CD14-positive monocyte (primary cell): ENCODE measurements around the gene KCNC1. TPM values are rescaled to one million over a fixed set of nuclear protein-coding genes. Genes with fewer than 3 reads are reported as not detected.

ENCODE experiments used
- DNase-seq, 3 donors: peaks; one replicate each; pipeline ENCODE4 v3.0.0-alpha.2; 2011 to 2022
- H2AFZ ChIP-seq: 2 replicates; pipeline ENCODE4 v1.6.0; 2012; ENCODE audit warnings: mild to moderate bottlenecking, low read depth, low read length, inconsistent platforms; ENCODE audit not compliant: insufficient read depth, poor library complexity, severe bottlenecking
- H3K27ac ChIP-seq, 2 donors: 1 replicate in 1 of 2; 2 replicates in 1 of 2; pipeline ENCODE4 v1.5.1; 2012 to 2013; ENCODE audit warnings: low read length in 2 of 2, control low read depth in 1 of 2, inconsistent platforms in 1 of 2, low read depth in 1 of 2, mild to moderate bottlenecking in 1 of 2
- H3K27me3 ChIP-seq, 2 donors: one replicate each; pipeline versions ENCODE4 v1.6.0 to v1.6.1; 2011 to 2013; ENCODE audit warnings: low read length in 2 of 2; ENCODE audit not compliant: control insufficient read depth in 2 of 2, insufficient read depth in 2 of 2
- H3K36me3 ChIP-seq, 2 donors: replicated peaks in 1 of 2; 1 replicate in 1 of 2; 2 replicates in 1 of 2; pipeline versions ENCODE4 v1.5.1 to v1.6.1; 2012 to 2013; ENCODE audit warnings: low read length in 2 of 2, control low read depth in 1 of 2, inconsistent platforms in 1 of 2, mild to moderate bottlenecking in 1 of 2; ENCODE audit not compliant: insufficient read depth in 2 of 2, control insufficient read depth in 1 of 2
- H3K4me1 ChIP-seq, 2 donors: 1 replicate in 1 of 2; 2 replicates in 1 of 2; pipeline versions ENCODE4 v1.5.1 to v1.6.1; 2012 to 2013; ENCODE audit warnings: low read length in 2 of 2, control low read depth in 1 of 2, inconsistent platforms in 1 of 2, mild to moderate bottlenecking in 1 of 2, moderate library complexity in 1 of 2; ENCODE audit not compliant: insufficient read depth in 2 of 2, control insufficient read depth in 1 of 2
- H3K4me2 ChIP-seq: replicated peaks from 2 replicates; pipeline ENCODE3; 2012; ENCODE audit warnings: low read length, moderate library complexity, mild to moderate bottlenecking; ENCODE audit not compliant: poor library complexity, severe bottlenecking; ENCODE audit errors: extremely low read depth
- H3K4me3 ChIP-seq, 3 experiments: fragments of 200-600 bp in 1 of 3; sonication (generic) in 1 of 3; replicated peaks in 1 of 3; 1 replicate in 2 of 3; 2 replicates in 1 of 3; pipeline ENCODE4 v1.5.1; 2011 to 2013; ENCODE audit warnings: low read length in 3 of 3, mild to moderate bottlenecking in 3 of 3, control low read depth in 2 of 3, low read depth in 2 of 3, inconsistent platforms in 1 of 3, moderate library complexity in 1 of 3
- H3K79me2 ChIP-seq: 2 replicates; pipeline ENCODE4 v1.6.0; 2012; ENCODE audit warnings: mild to moderate bottlenecking, control low read depth, inconsistent platforms, low read length, moderate library complexity; ENCODE audit not compliant: insufficient read depth
- H3K9ac ChIP-seq: 2 replicates; pipeline ENCODE4 v1.6.0; 2017; ENCODE audit warnings: low read length, mild to moderate bottlenecking; ENCODE audit not compliant: insufficient read depth, poor library complexity, severe bottlenecking
- H3K9me3 ChIP-seq, 2 donors: replicated peaks in 1 of 2; 1 replicate in 1 of 2; 2 replicates in 1 of 2; pipeline versions ENCODE4 v1.5.1 to v1.6.1; 2012 to 2013; ENCODE audit warnings: low read length in 2 of 2, control low read depth in 1 of 2; ENCODE audit not compliant: control insufficient read depth in 1 of 2, insufficient read depth in 1 of 2
- H4K20me1 ChIP-seq: 2 replicates; pipeline ENCODE4 v1.6.0; 2012; ENCODE audit warnings: mild to moderate bottlenecking, low read length, control low read depth, moderate library complexity; ENCODE audit not compliant: insufficient read depth
- H3K27ac Mint-ChIP-seq, 7 donors: one replicate each; pipeline ENCODE4 v1.8.0; 2020; ENCODE audit warnings: mild to moderate bottlenecking in 7 of 7, mixed read lengths in 7 of 7, moderate library complexity in 6 of 7, inconsistent platforms in 2 of 7
- H3K27me3 Mint-ChIP-seq, 3 donors: one replicate each; pipeline ENCODE4 v1.8.0; 2021 to 2022; ENCODE audit warnings: low read depth in 3 of 3, mild to moderate bottlenecking in 3 of 3, mixed read lengths in 3 of 3, moderate library complexity in 3 of 3, inconsistent platforms in 1 of 3
- H3K36me3 Mint-ChIP-seq, 2 donors: one replicate each; pipeline ENCODE4 v1.8.0; 2020; ENCODE audit warnings: mixed read lengths in 2 of 2, inconsistent platforms in 1 of 2, mild to moderate bottlenecking in 1 of 2
- H3K4me1 Mint-ChIP-seq: one replicate; pipeline ENCODE4 v1.8.0; 2020; ENCODE audit warnings: mild to moderate bottlenecking, mixed read lengths
- H3K4me3 Mint-ChIP-seq, 2 donors: one replicate each; pipeline ENCODE4 v1.8.0; 2020; ENCODE audit warnings: mild to moderate bottlenecking in 2 of 2, mixed read lengths in 2 of 2, moderate library complexity in 1 of 2
- H3K9me3 Mint-ChIP-seq, 7 donors: one replicate each; pipeline ENCODE4 v1.8.0; 2020 to 2022; ENCODE audit warnings: mixed read lengths in 7 of 7, mild to moderate bottlenecking in 6 of 7, moderate library complexity in 6 of 7, inconsistent platforms in 2 of 7
- WGBS: methylation state at CpG from one replicate; pipeline ENCODE4 v1.1.5; 2013; ENCODE audit warnings: missing lambda C conversion rate; ENCODE audit not compliant: insufficient coverage; 5-methylcytosine and 5-hydroxymethylcytosine counted together
- intact Hi-C, 2 donors: fragments of 100-400 bp; cut with micrococcal nuclease; formaldehyde crosslinking; loops; one replicate each; pipeline versions ENCODE4 v1.15.0 to v1.15.1; 2023
- polyA plus RNA-seq, 3 donors: library from polyadenylated mRNA; depleted of rRNA in 1 of 3; unstranded in 2 of 3; stranded (reverse) in 1 of 3; fragments of 300-500 nt in 2 of 3; fragments of >200 nt in 1 of 3; fragmentation: Illumina TruSeq in 2 of 3; gene quantifications; 1 replicate in 2 of 3; 2 replicates in 1 of 3; pipeline ENCODE4 v1.2.3, GENCODE V29; 2012 to 2021
- TF ChIP-seq, protein P1 (sequence below): fragments of 200-600 bp; IDR thresholded peaks from one replicate; pipeline ENCODE4 v1.8.0; 2022; ENCODE audit warnings: antibody characterized with exemption, mild to moderate bottlenecking

Gene KCNC1
- polyA plus RNA-seq, 3 donors: not detected

DNA sequence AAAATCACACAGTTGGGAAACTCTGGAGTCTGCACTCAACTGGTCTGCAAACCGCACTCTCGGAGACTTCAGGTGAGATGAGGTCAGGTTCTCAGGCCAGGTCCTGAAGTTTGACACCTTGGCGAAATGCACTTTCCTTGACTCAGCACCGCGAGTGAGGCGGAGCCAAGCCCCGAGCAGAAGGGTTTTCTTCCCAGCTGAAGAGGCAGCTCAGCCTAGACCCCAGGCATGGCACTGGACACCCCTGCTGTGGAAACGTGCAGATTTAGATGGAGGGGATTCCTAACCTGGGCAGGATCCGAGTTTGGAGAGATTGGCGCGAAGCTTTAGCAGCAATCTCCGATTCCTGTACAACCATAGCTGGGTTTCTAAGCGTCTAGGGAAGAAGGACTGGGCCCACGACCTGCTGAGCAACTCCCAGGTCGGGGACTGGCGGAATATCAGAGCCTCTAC is 16.0 kb upstream of the KCNC1 start:
- peaks cover 0 to 15% of the 10 kb centered on the region in 2 donors for H3K9me3 ChIP-seq
- intact Hi-C loops: no loop called here
- 13% methylated on average over 16 of the region's 16 CpGs for WGBS
- no peaks in the 10 kb centered on the region for H3K36me3 ChIP-seq
- H3K4me3 ChIP-seq: no peak overlapping the region
- H3K27me3 ChIP-seq: peaks cover 54 to 70% of the 10 kb centered on the region in 2 donors
- H3K9me3 Mint-ChIP-seq: peaks cover 0 to 5% (median 0%) of the 10 kb centered on the region in 7 donors
- peak overlapping the region in 1 of 2 donors; percentile 66 for H3K4me3 Mint-ChIP-seq
- no peak for DNase-seq
- H3K9ac ChIP-seq: no peak overlapping the region
- no peak overlapping the region for H2AFZ ChIP-seq
- H4K20me1 ChIP-seq: no peaks in the 10 kb centered on the region
- H3K27ac ChIP-seq: no peak overlapping the region
- no peak overlapping the region for H3K27ac Mint-ChIP-seq
- no peaks in the 10 kb centered on the region for H3K36me3 Mint-ChIP-seq
- H3K4me2 ChIP-seq: no peak overlapping the region
- H3K27me3 Mint-ChIP-seq: peaks cover 42 to 47% (median 43%) of the 10 kb centered on the region in 3 donors
- no peaks in the 10 kb centered on the region for H3K4me1 ChIP-seq
- TF ChIP-seq, protein P1, sequence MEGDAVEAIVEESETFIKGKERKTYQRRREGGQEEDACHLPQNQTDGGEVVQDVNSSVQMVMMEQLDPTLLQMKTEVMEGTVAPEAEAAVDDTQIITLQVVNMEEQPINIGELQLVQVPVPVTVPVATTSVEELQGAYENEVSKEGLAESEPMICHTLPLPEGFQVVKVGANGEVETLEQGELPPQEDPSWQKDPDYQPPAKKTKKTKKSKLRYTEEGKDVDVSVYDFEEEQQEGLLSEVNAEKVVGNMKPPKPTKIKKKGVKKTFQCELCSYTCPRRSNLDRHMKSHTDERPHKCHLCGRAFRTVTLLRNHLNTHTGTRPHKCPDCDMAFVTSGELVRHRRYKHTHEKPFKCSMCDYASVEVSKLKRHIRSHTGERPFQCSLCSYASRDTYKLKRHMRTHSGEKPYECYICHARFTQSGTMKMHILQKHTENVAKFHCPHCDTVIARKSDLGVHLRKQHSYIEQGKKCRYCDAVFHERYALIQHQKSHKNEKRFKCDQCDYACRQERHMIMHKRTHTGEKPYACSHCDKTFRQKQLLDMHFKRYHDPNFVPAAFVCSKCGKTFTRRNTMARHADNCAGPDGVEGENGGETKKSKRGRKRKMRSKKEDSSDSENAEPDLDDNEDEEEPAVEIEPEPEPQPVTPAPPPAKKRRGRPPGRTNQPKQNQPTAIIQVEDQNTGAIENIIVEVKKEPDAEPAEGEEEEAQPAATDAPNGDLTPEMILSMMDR: no peak
- H3K4me1 Mint-ChIP-seq: no peaks in the 10 kb centered on the region
- H3K79me2 ChIP-seq: no peaks in the 10 kb centered on the region

GRCh38 chr11:17719028-17719937 is 15.3 kb upstream of the KCNC1 start, which contains the start of gene MYOD1:
Gene MYOD1 (plus strand): TSS chr11:17719571. CDS start chr11:17719783, 212 bp downstream.
- Mint-ChIP-seq H3K36me3 (no peaks in the 10 kb centered on the region), H3K4me1 (no peaks in the 10 kb centered on the region), H3K9me3 (peaks cover 0 to 5% (median 2%) of the 10 kb centered on the region in 7 donors), H3K27me3 (peaks cover 42 to 51% (median 48%) of the 10 kb centered on the region in 3 donors), H3K27ac (no peak within 1 kb of the TSS), H3K4me3 (peak within 1 kb of the TSS in 1 of 2 donors; percentile 66)
- Histone ChIP-seq H4K20me1 (no peaks in the 10 kb centered on the region), H3K4me1 (no peaks in the 10 kb centered on the region), H2AFZ (no peak within 1 kb of the TSS), H3K27ac (no peak within 1 kb of the TSS), H3K36me3 (no peaks in the 10 kb centered on the region), H3K9me3 (peaks cover 0 to 15% of the 10 kb centered on the region in 2 donors), H3K4me3 (no peak within 1 kb of the TSS), H3K9ac (no peak within 1 kb of the TSS), H3K4me2 (no peak within 1 kb of the TSS), H3K27me3 (peaks cover 56 to 75% of the 10 kb centered on the region in 2 donors), H3K79me2 (no peaks in the 10 kb centered on the region)
- DNase-seq: no peak
- TF ChIP-seq, protein P1: no peak
- intact Hi-C loops: no loop called here
- 6% methylated on average over 49 of the region's 68 CpGs for WGBS
